Hepatocyte (in vitro differentiated cells): ENCODE results near the gene FDXACB1.

Experiments used
- EZH2 ChIP-seq: fragments of 200-600 bp; sonication (generic); IDR thresholded peaks from 2 replicates; pipeline ENCODE4 v1.6.1; 2016; ENCODE audit warnings: antibody characterized with exemption, mild to moderate bottlenecking, borderline replicate concordance
- EZH2phosphoT487 ChIP-seq: fragments of 200-600 bp; sonication (generic); IDR thresholded peaks from one replicate; pipeline ENCODE4 v1.6.1; 2018; ENCODE audit warnings: antibody characterized with exemption, mild to moderate bottlenecking, low read depth, moderate library complexity; ENCODE audit not compliant: unreplicated experiment, severe bottlenecking
- TF ChIP-seq, protein P1 (sequence below): fragments of 200-600 bp; sonication (generic); IDR thresholded peaks from 2 replicates; pipeline ENCODE4 v1.5.1; 2016; ENCODE audit warnings: antibody characterized with exemption, mild to moderate bottlenecking; ENCODE audit not compliant: poor library complexity

DNA sequence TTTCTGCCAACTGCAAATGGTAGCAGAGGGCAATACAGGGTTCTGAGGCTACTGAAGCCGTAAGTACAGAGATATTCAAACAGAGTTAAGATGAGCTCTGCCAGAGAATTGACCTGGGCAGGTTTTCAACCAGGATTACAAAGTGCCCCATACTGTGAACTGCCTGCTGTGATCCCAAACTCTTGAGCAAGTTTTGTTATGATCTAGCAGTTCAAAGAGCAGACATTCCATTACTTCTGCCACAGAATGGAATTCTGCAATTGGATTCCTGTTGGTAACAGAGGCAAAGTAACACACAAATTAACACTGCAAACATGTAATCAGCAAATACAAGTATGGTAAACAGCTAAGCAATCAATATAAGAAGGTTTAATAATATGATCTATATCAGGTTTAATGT, 38.8 kb downstream of the FDXACB1 start:
- TF ChIP-seq EZH2 (no peak), EZH2phosphoT487 (no peak)
- TF ChIP-seq, protein P1, sequence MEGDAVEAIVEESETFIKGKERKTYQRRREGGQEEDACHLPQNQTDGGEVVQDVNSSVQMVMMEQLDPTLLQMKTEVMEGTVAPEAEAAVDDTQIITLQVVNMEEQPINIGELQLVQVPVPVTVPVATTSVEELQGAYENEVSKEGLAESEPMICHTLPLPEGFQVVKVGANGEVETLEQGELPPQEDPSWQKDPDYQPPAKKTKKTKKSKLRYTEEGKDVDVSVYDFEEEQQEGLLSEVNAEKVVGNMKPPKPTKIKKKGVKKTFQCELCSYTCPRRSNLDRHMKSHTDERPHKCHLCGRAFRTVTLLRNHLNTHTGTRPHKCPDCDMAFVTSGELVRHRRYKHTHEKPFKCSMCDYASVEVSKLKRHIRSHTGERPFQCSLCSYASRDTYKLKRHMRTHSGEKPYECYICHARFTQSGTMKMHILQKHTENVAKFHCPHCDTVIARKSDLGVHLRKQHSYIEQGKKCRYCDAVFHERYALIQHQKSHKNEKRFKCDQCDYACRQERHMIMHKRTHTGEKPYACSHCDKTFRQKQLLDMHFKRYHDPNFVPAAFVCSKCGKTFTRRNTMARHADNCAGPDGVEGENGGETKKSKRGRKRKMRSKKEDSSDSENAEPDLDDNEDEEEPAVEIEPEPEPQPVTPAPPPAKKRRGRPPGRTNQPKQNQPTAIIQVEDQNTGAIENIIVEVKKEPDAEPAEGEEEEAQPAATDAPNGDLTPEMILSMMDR = no peak
